Activated CD4-positive, alpha-beta memory T cell treated with anti-CD3 and anti-CD28 coated beads for 36 hours (primary cell): Measurements from ENCODE around the gene KLHL36. TPM values are rescaled to one million over a fixed set of nuclear protein-coding genes. Genes with fewer than 3 reads are reported as not detected.
"Not testable (repeated sequence)": the region's sequence is repeated elsewhere in the genome, so short reads cannot be mapped to it uniquely, and the experiment has no call there.

Source experiments
- CTCF ChIA-PET: fragments of 350-600 bp; sonication (Branson Sonifier 250); formaldehyde crosslinking; loops from one replicate; lab custom pipeline; 2021; ENCODE audit warnings: antibody characterized with exemption, inconsistent platforms; lab: Charles Lee
- POLR2A ChIA-PET: fragments of 350-600 bp; sonication (Branson Sonifier 250); formaldehyde crosslinking; loops from one replicate; lab custom pipeline; 2021; ENCODE audit warnings: antibody characterized with exemption; lab: Charles Lee
- DNase-seq: peaks from one replicate; pipeline ENCODE4 v3.0.0-alpha.2; 2020
- H3K27ac Mint-ChIP-seq: one replicate; pipeline ENCODE4 v1.8.0; 2021; ENCODE audit warnings: mixed read lengths
- H3K27me3 Mint-ChIP-seq: one replicate; pipeline ENCODE4 v1.8.0; 2021; ENCODE audit warnings: mixed read lengths
- H3K36me3 Mint-ChIP-seq: one replicate; pipeline ENCODE4 v1.8.0; 2021; ENCODE audit warnings: mixed read lengths
- H3K4me1 Mint-ChIP-seq: one replicate; pipeline ENCODE4 v1.8.0; 2021; ENCODE audit warnings: low read depth, mixed read lengths
- H3K4me3 Mint-ChIP-seq: one replicate; pipeline ENCODE4 v1.8.0; 2021; ENCODE audit warnings: mild to moderate bottlenecking, mixed read lengths
- H3K9me3 Mint-ChIP-seq: one replicate; pipeline ENCODE4 v1.8.0; 2021; ENCODE audit warnings: mixed read lengths
- intact Hi-C: fragments of 100-400 bp; cut with micrococcal nuclease; formaldehyde crosslinking; loops from one replicate; pipeline ENCODE4 v1.15.1; 2023
- total RNA-seq, 2 experiments: library from RNA; stranded (reverse); gene quantifications; one replicate each; pipeline ENCODE4 v1.2.3, GENCODE V29; 2021

The KLHL36 gene
- total RNA-seq, 2 experiments from 2014 or later = 56.1 to 56.8 TPM

GRCh38 chr16:84630446-84631152, 17.7 kb upstream of the KLHL36 start:
- intact Hi-C loops = no loop called here
- no peak for DNase-seq
- Mint-ChIP-seq H3K4me1 (peaks cover 20% of the 10 kb centered on the region), H3K27me3 (no peaks in the 10 kb centered on the region), H3K4me3 (no peak overlapping the region), H3K9me3 (no peaks in the 10 kb centered on the region), H3K36me3 (no peaks in the 10 kb centered on the region), H3K27ac (peak overlapping the region; percentile 54)
- CTCF ChIA-PET = interaction anchor here (1.0 to 2.5 kb wide), 3 partner anchors 9 to 120 kb away, joined by 3 to 7 read pairs (median 5); no protein-coding TSS in a partner anchor
- POLR2A ChIA-PET = no interaction called here

GRCh38 chr16:84631153-84631466, 17.2 kb upstream of the KLHL36 start:
- POLR2A ChIA-PET = no interaction called here
- CTCF ChIA-PET = interaction anchor here (1.0 to 2.5 kb wide), 2 partner anchors 9 to 120 kb away, joined by 3 to 7 read pairs; no protein-coding TSS in a partner anchor
- H3K27me3 Mint-ChIP-seq = no peaks in the 10 kb centered on the region
- no peak for DNase-seq
- no peak overlapping the region for H3K4me3 Mint-ChIP-seq
- intact Hi-C loops = no loop called here
- peak overlapping the region; percentile 54 for H3K27ac Mint-ChIP-seq
- peaks cover 20% of the 10 kb centered on the region for H3K4me1 Mint-ChIP-seq
- H3K9me3 Mint-ChIP-seq = no peaks in the 10 kb centered on the region
- H3K36me3 Mint-ChIP-seq = no peaks in the 10 kb centered on the region

GRCh38 chr16:84631886-84632285, 16.4 kb upstream of the KLHL36 start:
- H3K27ac Mint-ChIP-seq = no peak overlapping the region
- intact Hi-C loops = no loop called here
- no peaks in the 10 kb centered on the region for H3K9me3 Mint-ChIP-seq

GRCh38 chr16:84632862-84633261, 15.4 kb upstream of the KLHL36 start:
- H3K4me1 Mint-ChIP-seq = peaks cover 20% of the 10 kb centered on the region
- CTCF ChIA-PET = interaction anchor here (1.1 kb wide), 1 partner anchor 107 kb away, joined by 3 read pairs; no protein-coding TSS in a partner anchor
- intact Hi-C loops, H3K27ac Mint-ChIP-seq, DNase-seq, H3K36me3 Mint-ChIP-seq, H3K4me3 Mint-ChIP-seq, H3K27me3 Mint-ChIP-seq, POLR2A ChIA-PET, H3K9me3 Mint-ChIP-seq: not testable (repeated sequence)

More at GRCh38 chr16:84631886-84632285, 16.4 kb upstream of the KLHL36 start:
- H3K36me3 Mint-ChIP-seq = no peaks in the 10 kb centered on the region
- no peak overlapping the region for H3K4me3 Mint-ChIP-seq
- ChIA-PET POLR2A (no interaction called here), CTCF (interaction anchor here (2.5 kb wide), 1 partner anchor 10 kb away, joined by 7 read pairs; no protein-coding TSS in a partner anchor)
- no peak for DNase-seq
- no peaks in the 10 kb centered on the region for H3K27me3 Mint-ChIP-seq
- H3K4me1 Mint-ChIP-seq = peaks cover 20% of the 10 kb centered on the region

GRCh38 chr16:84633622-84634021, 14.7 kb upstream of the KLHL36 start:
- H3K4me1 Mint-ChIP-seq = peaks cover 23% of the 10 kb centered on the region

GRCh38 chr16:84635702-84636101, 12.6 kb upstream of the KLHL36 start:
- Mint-ChIP-seq H3K4me1 (peaks cover 22% of the 10 kb centered on the region), H3K27ac (no peak overlapping the region), H3K27me3 (no peaks in the 10 kb centered on the region), H3K36me3 (no peaks in the 10 kb centered on the region), H3K9me3 (peaks cover 2% of the 10 kb centered on the region), H3K4me3 (no peak overlapping the region)
- DNase-seq = no peak
- POLR2A ChIA-PET = no interaction called here
- CTCF ChIA-PET = interaction anchor here (1.0 to 1.8 kb wide), 2 partner anchors 102 to 111 kb away, joined by 3 read pairs; no protein-coding TSS in a partner anchor
- intact Hi-C loops = no loop called here

More at GRCh38 chr16:84633622-84634021, 14.7 kb upstream of the KLHL36 start:
- Mint-ChIP-seq H3K4me3 (no peak overlapping the region), H3K27me3 (no peaks in the 10 kb centered on the region), H3K27ac (no peak overlapping the region), H3K36me3 (no peaks in the 10 kb centered on the region), H3K9me3 (no peaks in the 10 kb centered on the region)
- DNase-seq = no peak
- ChIA-PET CTCF (interaction anchor here (1.1 kb wide), 1 partner anchor 106 kb away, joined by 3 read pairs; no protein-coding TSS in a partner anchor), POLR2A (no interaction called here)
- intact Hi-C loops = no loop called here

GRCh38 chr16:84637709-84638108, 10.6 kb upstream of the KLHL36 start:
- H3K9me3 Mint-ChIP-seq = peaks cover 2% of the 10 kb centered on the region
- H3K4me3 Mint-ChIP-seq = no peak overlapping the region
- DNase-seq = no peak
- ChIA-PET POLR2A (interaction anchor here (0.9 kb wide), 1 partner anchor 11 kb away, joined by 3 read pairs; no protein-coding TSS in a partner anchor), CTCF (interaction anchor here (0.6 kb wide), 1 partner anchor 16 kb away, joined by 3 read pairs; no protein-coding TSS in a partner anchor)
- no peak overlapping the region for H3K27ac Mint-ChIP-seq
- intact Hi-C loops = no loop called here
- H3K27me3 Mint-ChIP-seq = no peaks in the 10 kb centered on the region
- H3K36me3 Mint-ChIP-seq = no peaks in the 10 kb centered on the region
- H3K4me1 Mint-ChIP-seq = peaks cover 25% of the 10 kb centered on the region

- Mint-ChIP-seq H3K27me3 (no peaks in the 10 kb centered on the region), H3K4me1 (peaks cover 25% of the 10 kb centered on the region)
These were observed 10.0 kb upstream of the KLHL36 start for GRCh38 chr16:84638231-84638806.

GRCh38 chr16:84640145-84640544, 8.2 kb upstream of the KLHL36 start:
- Mint-ChIP-seq H3K27ac (no peak overlapping the region), H3K9me3 (peaks cover 2% of the 10 kb centered on the region), H3K27me3 (no peaks in the 10 kb centered on the region), H3K4me3 (no peak overlapping the region), H3K4me1 (peaks cover 25% of the 10 kb centered on the region), H3K36me3 (no peaks in the 10 kb centered on the region)
- intact Hi-C loops = no loop called here
- DNase-seq = no peak
- POLR2A ChIA-PET = no interaction called here
- CTCF ChIA-PET = interaction anchor here (3.6 kb wide), 1 partner anchor 18 kb away, joined by 15 read pairs; no protein-coding TSS in a partner anchor

More at GRCh38 chr16:84638231-84638806, 10.0 kb upstream of the KLHL36 start:
- DNase-seq = no peak
- intact Hi-C loops = no loop called here
- Mint-ChIP-seq H3K36me3 (no peaks in the 10 kb centered on the region), H3K9me3 (peaks cover 2% of the 10 kb centered on the region), H3K27ac (no peak overlapping the region), H3K4me3 (no peak overlapping the region)
- ChIA-PET POLR2A (no interaction called here), CTCF (interaction anchor here (1.1 kb wide), 1 partner anchor 34 kb away, joined by 3 read pairs; no protein-coding TSS in a partner anchor)

- Mint-ChIP-seq H3K27ac (no peak overlapping the region), H3K9me3 (peaks cover 2% of the 10 kb centered on the region), H3K4me3 (no peak overlapping the region), H3K36me3 (no peaks in the 10 kb centered on the region), H3K27me3 (peaks cover 2% of the 10 kb centered on the region), H3K4me1 (peaks cover 25% of the 10 kb centered on the region)
- POLR2A ChIA-PET = no interaction called here
- intact Hi-C loops = no loop called here
- DNase-seq = peak; percentile 29
- CTCF ChIA-PET = interaction anchor here (0.8 to 3.6 kb wide), 7 partner anchors 8 to 365 kb away, joined by 3 to 15 read pairs (median 5); no protein-coding TSS in a partner anchor
These were observed 6.5 kb upstream of the KLHL36 start for GRCh38 chr16:84641643-84642358.

- ChIA-PET POLR2A (no interaction called here), CTCF (interaction anchor here (0.8 to 3.6 kb wide), 2 partner anchors 21 to 27 kb away, joined by 3 to 15 read pairs; no protein-coding TSS in a partner anchor)
- DNase-seq = no peak
- Mint-ChIP-seq H3K27ac (no peak overlapping the region), H3K36me3 (no peaks in the 10 kb centered on the region), H3K9me3 (peaks cover 2% of the 10 kb centered on the region), H3K27me3 (peaks cover 2% of the 10 kb centered on the region), H3K4me1 (peaks cover 30% of the 10 kb centered on the region), H3K4me3 (no peak overlapping the region)
- intact Hi-C loops = no loop called here
These were observed 5.1 kb upstream of the KLHL36 start for GRCh38 chr16:84643180-84643583.
